Fibroblast of mammary gland (primary cell): Measurements from ENCODE around the gene ACER1.

Experiments
- DNase-seq: peaks from one replicate; pipeline ENCODE4 v3.0.0-alpha.2; 2010; ENCODE audit warnings: low read depth
- H3K4me3 ChIP-seq: 2 replicates; pipeline ENCODE4 v1.5.1; 2011; ENCODE audit warnings: low read depth, mild to moderate bottlenecking, low read length, moderate library complexity; ENCODE audit not compliant: control insufficient read depth
- CTCF ChIP-seq: conservative IDR thresholded peaks from 2 replicates; pipeline ENCODE4 v1.5.1; 2011; ENCODE audit warnings: low read depth, low read length, inconsistent platforms; ENCODE audit not compliant: control insufficient read depth, insufficient read depth

Gene ACER1

DNA sequence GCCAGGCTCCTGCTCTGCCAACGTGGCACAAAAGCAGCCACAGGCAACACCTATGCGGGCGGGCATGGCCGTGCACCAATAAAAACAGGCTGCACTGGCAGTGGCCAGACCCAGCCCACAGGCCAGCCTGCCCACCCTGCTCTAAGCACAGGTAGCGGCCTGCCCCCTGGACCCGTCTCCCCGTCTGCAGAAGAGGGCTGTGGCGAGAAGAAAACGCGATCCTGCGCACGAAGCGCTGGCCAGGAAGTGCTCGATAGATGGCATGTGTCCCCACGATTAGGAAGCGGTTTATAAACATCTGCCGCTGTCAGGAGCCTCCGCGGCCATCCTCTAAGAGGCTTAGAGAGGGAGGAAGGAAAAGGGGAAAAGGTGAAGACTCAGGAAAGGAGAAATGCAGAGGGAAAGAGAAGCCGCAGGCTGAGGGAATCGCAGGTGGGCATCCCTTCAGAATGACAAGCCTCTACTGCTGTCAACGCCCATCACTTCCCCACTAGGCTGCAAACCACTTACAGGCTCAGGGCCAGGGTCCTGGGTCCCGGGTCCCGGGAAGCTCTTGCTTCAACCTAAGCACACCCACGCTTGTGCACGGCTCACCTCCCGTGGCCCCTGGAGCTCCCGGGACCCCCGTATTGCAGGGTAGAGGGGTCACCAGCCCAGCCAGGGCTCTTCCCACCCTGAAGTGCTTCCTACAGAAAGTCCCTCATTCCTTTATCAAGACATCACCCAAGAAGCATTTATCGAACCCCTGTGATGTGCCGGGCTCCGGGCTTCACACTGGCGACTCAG, 64.1 kb downstream of the ACER1 start:
- DNase-seq = no peak
- no peak overlapping the region for H3K4me3 ChIP-seq
- no peak for TF ChIP-seq CTCF

DNA sequence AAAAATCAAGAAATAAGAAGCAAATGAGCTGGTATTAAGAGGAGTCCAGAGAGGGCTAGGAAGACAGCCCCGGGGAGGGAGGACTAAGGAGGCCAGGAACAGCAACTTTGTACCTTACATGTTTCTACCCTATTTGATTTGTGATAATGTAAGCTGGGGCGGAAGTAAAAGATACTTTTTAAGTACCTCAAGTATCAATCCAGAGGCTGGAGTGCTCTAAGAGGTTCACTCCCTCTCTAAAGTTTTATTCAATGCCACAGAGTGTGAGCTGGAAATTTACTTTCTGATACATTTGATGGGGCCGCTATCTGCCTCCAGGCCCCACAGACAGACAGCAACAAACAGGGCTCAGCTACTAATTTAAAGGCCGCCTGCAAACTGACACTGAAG, 65.0 kb downstream of the ACER1 start:
- no peak for DNase-seq
- H3K4me3 ChIP-seq = no peak overlapping the region
- TF ChIP-seq CTCF = no peak

DNA sequence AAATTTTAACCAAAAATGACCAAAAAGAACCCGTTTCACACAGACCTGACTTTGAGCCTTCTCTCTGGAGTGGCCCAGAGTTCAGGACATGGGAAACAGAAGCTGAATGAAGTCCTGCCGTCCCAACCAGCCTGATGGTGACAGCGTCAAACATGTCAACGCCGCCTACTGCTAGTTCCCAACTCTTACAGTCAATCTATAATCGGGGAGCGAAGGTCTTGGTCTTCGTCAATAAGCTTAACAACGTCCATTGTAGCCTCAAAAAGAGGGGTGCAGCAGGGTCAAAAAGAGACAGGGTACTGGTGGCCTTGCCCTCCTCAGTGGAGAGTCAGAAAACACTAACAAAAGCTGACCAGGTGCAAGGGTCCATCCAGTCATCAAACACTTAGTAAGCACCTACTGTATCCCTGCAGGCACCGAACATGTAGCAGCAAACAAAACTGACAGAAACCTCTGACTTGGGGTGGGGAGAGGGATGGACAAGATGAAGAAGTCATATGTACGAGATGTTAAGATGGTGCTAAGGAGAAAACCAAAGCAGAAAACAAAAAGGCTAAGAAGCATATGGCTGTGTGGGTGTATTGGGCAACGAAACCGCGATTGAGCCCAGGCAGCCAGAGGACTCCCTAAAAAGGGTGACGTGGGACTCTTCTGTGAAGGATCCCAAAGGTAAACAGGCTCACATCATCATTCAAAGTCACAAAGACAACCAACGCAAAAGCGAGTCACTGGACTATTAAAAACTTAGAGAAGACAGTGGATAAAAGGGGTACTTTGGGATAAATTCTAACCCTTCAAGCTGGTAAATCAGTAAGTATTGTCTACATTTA, 65.6 kb downstream of the ACER1 start:
- DNase-seq = peak; percentile 87
- H3K4me3 ChIP-seq = no peak overlapping the region
- no peak for TF ChIP-seq CTCF

DNA sequence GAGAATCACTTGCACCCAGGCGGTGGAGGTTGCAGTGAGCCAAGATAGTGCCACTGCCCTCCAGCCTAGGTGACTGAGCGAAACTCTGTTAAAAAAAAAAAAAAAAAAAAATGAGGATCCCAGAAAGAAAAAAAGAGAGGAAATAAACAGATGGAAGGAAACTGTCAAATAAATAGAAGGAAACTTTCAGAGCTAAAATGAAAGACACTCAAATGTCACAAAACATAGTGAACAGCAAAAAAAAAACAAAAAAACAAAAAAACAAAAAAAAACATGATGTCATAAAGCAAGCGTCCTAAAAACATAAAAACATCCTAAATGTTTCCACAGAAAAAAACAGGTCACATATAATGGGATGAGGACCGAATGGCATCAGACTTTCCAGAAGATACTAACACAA, 68.6 kb downstream of the ACER1 start:
- DNase-seq = no peak
- no peak for TF ChIP-seq CTCF
- no peak overlapping the region for H3K4me3 ChIP-seq

- peak; percentile 53 for DNase-seq
- H3K4me3 ChIP-seq = no peak overlapping the region
- no peak for TF ChIP-seq CTCF
These were observed 69.5 kb downstream of the ACER1 start for GRCh38 chr19:6263735-6264444.

DNA sequence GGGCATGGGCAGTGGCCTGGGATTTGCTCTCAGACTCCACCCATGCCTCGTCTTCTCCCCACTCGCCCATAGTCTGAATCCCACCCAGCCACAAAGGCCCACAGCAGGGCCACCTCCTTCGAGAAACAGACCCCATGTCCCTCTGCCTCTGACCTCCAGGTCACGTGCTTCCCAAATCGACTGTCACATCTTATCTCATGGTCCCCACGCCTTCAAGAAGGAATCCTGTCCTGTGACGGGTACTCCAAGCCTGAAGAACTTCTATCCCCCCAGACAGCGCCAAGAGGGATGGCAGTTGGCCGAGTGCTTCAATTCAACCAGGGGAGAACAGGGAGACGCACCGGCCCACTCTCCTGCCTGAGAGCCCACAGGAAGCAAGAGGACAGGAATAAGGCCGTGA, 70.1 kb downstream of the ACER1 start:
- no peak for DNase-seq
- TF ChIP-seq CTCF = no peak
- no peak overlapping the region for H3K4me3 ChIP-seq
